ENCODE results near the gene SLC12A9. TPM values are rescaled to one million over a fixed set of nuclear protein-coding genes. Genes with fewer than 3 reads are reported as not detected.
A peak's percentile ranks its signal among the peaks of the same experiment; 100 is the strongest.
"Not testable (repeated sequence)": the region's sequence is repeated elsewhere in the genome, so short reads cannot be mapped to it uniquely, and the experiment has no call there.

Gene SLC12A9
- total RNA-seq, 1 donor from 2014 or later = 41.2 TPM

- Mint-ChIP-seq H3K9me3 (no peaks in the 10 kb centered on the region), H3K27ac (no peak overlapping the region), H3K4me3 (no peak overlapping the region), H3K4me1 (peaks cover 9% of the 10 kb centered on the region), H3K36me3 (ENCODE audit: low read depth) (peaks cover 2% of the 10 kb centered on the region), H3K27me3 (peaks cover 25% of the 10 kb centered on the region)
- DNase-seq = no peak
- intact Hi-C loops (cut with micrococcal nuclease) = no loop called here
These were observed 20.3 kb upstream of the SLC12A9 start for GRCh38 chr7:100832281-100832633.

GRCh38 chr7:100835903-100836811 is 16.4 kb upstream of the SLC12A9 start:
- no peaks in the 10 kb centered on the region for H3K9me3 Mint-ChIP-seq
- peak overlapping the region; percentile 2 for H3K4me3 Mint-ChIP-seq
- intact Hi-C loops (cut with micrococcal nuclease) = loop anchor here (2.0 kb wide), 1 partner anchor 31 kb away; the partner anchor contains the start of gene TRIP6
- no peaks in the 10 kb centered on the region for H3K36me3 Mint-ChIP-seq (ENCODE audit: low read depth)
- peaks cover 4% of the 10 kb centered on the region for H3K4me1 Mint-ChIP-seq
- H3K27ac Mint-ChIP-seq = no peak overlapping the region
- peaks cover 5% of the 10 kb centered on the region for H3K27me3 Mint-ChIP-seq
- DNase-seq = no peak

GRCh38 chr7:100836812-100837098 is 15.8 kb upstream of the SLC12A9 start:
- Mint-ChIP-seq H3K9me3 (no peaks in the 10 kb centered on the region), H3K4me3 (peak overlapping the region; percentile 76), H3K4me1 (peaks cover 4% of the 10 kb centered on the region), H3K36me3 (ENCODE audit: low read depth) (no peaks in the 10 kb centered on the region), H3K27me3 (peaks cover 3% of the 10 kb centered on the region), H3K27ac (no peak overlapping the region)
- DNase-seq = no peak
- intact Hi-C loops (cut with micrococcal nuclease) = loop anchor here (2.0 kb wide), 1 partner anchor 30 kb away; the partner anchor contains the start of gene TRIP6

GRCh38 chr7:100837099-100837836 is 15.2 kb upstream of the SLC12A9 start:
- no peaks in the 10 kb centered on the region for H3K9me3 Mint-ChIP-seq
- H3K27ac Mint-ChIP-seq = peak overlapping the region; percentile 67
- peaks cover 4% of the 10 kb centered on the region for H3K4me1 Mint-ChIP-seq
- peak overlapping the region; percentile 76 for H3K4me3 Mint-ChIP-seq
- H3K27me3 Mint-ChIP-seq = peaks cover 3% of the 10 kb centered on the region
- no peaks in the 10 kb centered on the region for H3K36me3 Mint-ChIP-seq (ENCODE audit: low read depth)
- DNase-seq = peak; percentile 91
- intact Hi-C loops (cut with micrococcal nuclease) = loop anchor here (2.0 kb wide), 1 partner anchor 30 kb away; the partner anchor contains the start of gene TRIP6

- Mint-ChIP-seq H3K9me3 (no peaks in the 10 kb centered on the region), H3K36me3 (ENCODE audit: low read depth) (no peaks in the 10 kb centered on the region), H3K4me1 (peaks cover 4% of the 10 kb centered on the region), H3K27ac (no peak overlapping the region), H3K27me3 (peaks cover 3% of the 10 kb centered on the region), H3K4me3 (no peak overlapping the region)
- no peak for DNase-seq
- intact Hi-C loops (cut with micrococcal nuclease) = no loop called here
These were observed 13.2 kb upstream of the SLC12A9 start for GRCh38 chr7:100839361-100839760.

GRCh38 chr7:100840470-100841100 is 11.9 kb upstream of the SLC12A9 start:
- H3K36me3 Mint-ChIP-seq (ENCODE audit: low read depth) = no peaks in the 10 kb centered on the region
- H3K9me3 Mint-ChIP-seq = no peaks in the 10 kb centered on the region
- no peak for DNase-seq
- no peak overlapping the region for H3K27ac Mint-ChIP-seq
- peaks cover 3% of the 10 kb centered on the region for H3K27me3 Mint-ChIP-seq
- no peak overlapping the region for H3K4me3 Mint-ChIP-seq
- H3K4me1 Mint-ChIP-seq = peaks cover 4% of the 10 kb centered on the region
- intact Hi-C loops (cut with micrococcal nuclease) = no loop called here

- Mint-ChIP-seq H3K4me1 (peaks cover 3% of the 10 kb centered on the region), H3K27me3 (no peaks in the 10 kb centered on the region), H3K9me3 (no peaks in the 10 kb centered on the region), H3K27ac (no peak overlapping the region), H3K36me3 (ENCODE audit: low read depth) (no peaks in the 10 kb centered on the region), H3K4me3 (no peak overlapping the region)
- intact Hi-C loops (cut with micrococcal nuclease) = no loop called here
- DNase-seq = no peak
These were observed 5.2 kb upstream of the SLC12A9 start for GRCh38 chr7:100847360-100847759.

GRCh38 chr7:100854146-100854895 is 1.8 kb downstream of the SLC12A9 start:
- H3K27me3 Mint-ChIP-seq = no peaks in the 10 kb centered on the region
- H3K27ac Mint-ChIP-seq = no peak overlapping the region
- H3K9me3 Mint-ChIP-seq = no peaks in the 10 kb centered on the region
- peaks cover 20% of the 10 kb centered on the region for H3K36me3 Mint-ChIP-seq (ENCODE audit: low read depth)
- no peak for DNase-seq
- peaks cover 12% of the 10 kb centered on the region for H3K4me1 Mint-ChIP-seq
- H3K4me3 Mint-ChIP-seq = peak overlapping the region; percentile 95
- intact Hi-C loops (cut with micrococcal nuclease) = loop anchor here (5.0 kb wide), 2 partner anchors 222 to 267 kb away; partner anchors contain the start of genes FBXO24 and LRCH4

- not testable (repeated sequence) for H3K27me3 Mint-ChIP-seq, DNase-seq, H3K27ac Mint-ChIP-seq, H3K9me3 Mint-ChIP-seq, H3K4me3 Mint-ChIP-seq
- Mint-ChIP-seq H3K36me3 (ENCODE audit: low read depth) (peaks cover 26% of the 10 kb centered on the region), H3K4me1 (peaks cover 12% of the 10 kb centered on the region)
- intact Hi-C loops (cut with micrococcal nuclease) = loop anchor here (5.0 kb wide), 2 partner anchors 223 to 268 kb away; partner anchors contain the start of genes FBXO24 and LRCH4
These were observed 2.4 kb downstream of the SLC12A9 start for GRCh38 chr7:100854899-100855298.

GRCh38 chr7:100855515-100855914 is 3.0 kb downstream of the SLC12A9 start:
- Mint-ChIP-seq H3K27me3 (no peaks in the 10 kb centered on the region), H3K4me3 (no peak overlapping the region), H3K4me1 (peaks cover 12% of the 10 kb centered on the region), H3K27ac (no peak overlapping the region), H3K9me3 (no peaks in the 10 kb centered on the region), H3K36me3 (ENCODE audit: low read depth) (peaks cover 30% of the 10 kb centered on the region)
- intact Hi-C loops (cut with micrococcal nuclease) = no loop called here
- no peak for DNase-seq

- DNase-seq = no peak
- Mint-ChIP-seq H3K27ac (no peak overlapping the region), H3K9me3 (no peaks in the 10 kb centered on the region), H3K4me1 (peaks cover 11% of the 10 kb centered on the region), H3K36me3 (ENCODE audit: low read depth) (peaks cover 35% of the 10 kb centered on the region), H3K4me3 (no peak overlapping the region), H3K27me3 (no peaks in the 10 kb centered on the region)
- intact Hi-C loops (cut with micrococcal nuclease) = no loop called here
These were observed 4.4 kb downstream of the SLC12A9 start for GRCh38 chr7:100856871-100857282.

GRCh38 chr7:100859856-100860255 is 7.3 kb downstream of the SLC12A9 start:
- intact Hi-C loops (cut with micrococcal nuclease) = no loop called here
- no peaks in the 10 kb centered on the region for H3K4me1 Mint-ChIP-seq
- H3K27ac Mint-ChIP-seq = no peak overlapping the region
- no peaks in the 10 kb centered on the region for H3K27me3 Mint-ChIP-seq
- no peak overlapping the region for H3K4me3 Mint-ChIP-seq
- DNase-seq = no peak
- peaks cover 44% of the 10 kb centered on the region for H3K36me3 Mint-ChIP-seq (ENCODE audit: low read depth)
- H3K9me3 Mint-ChIP-seq = no peaks in the 10 kb centered on the region
